Thoracic aorta (tissue), 2 donors: ENCODE data around the gene FOXO3. TPM values are rescaled to one million over a fixed set of nuclear protein-coding genes. Genes with fewer than 3 reads are reported as not detected.

Experiments
- ATAC-seq: fragments of 150-250 bp; one replicate; pipeline ENCODE4 v1.8.0; 2017; ENCODE audit warnings: low read depth; ENCODE audit not compliant: insufficient number of reproducible peaks, low FRiP score
- DNase-seq: peaks from one replicate; pipeline ENCODE4 v3.0.0-alpha.2; 2020; ENCODE audit warnings: low spot score
- H3K27ac ChIP-seq, 2 donors: fragments of 200-600 bp; sonication (generic); 1 replicate in 1 of 2; 2 replicates in 1 of 2; pipeline ENCODE4 v1.5.1; 2016; ENCODE audit warnings: mild to moderate bottlenecking in 2 of 2, moderate library complexity in 2 of 2
- H3K27me3 ChIP-seq: fragments of 200-600 bp; sonication (generic); replicated peaks from 2 replicates; pipeline ENCODE4 v1.6.0; 2016; ENCODE audit warnings: mild to moderate bottlenecking; ENCODE audit not compliant: insufficient read depth
- H3K36me3 ChIP-seq: fragments of 200-600 bp; sonication (generic); one replicate; pipeline ENCODE4 v1.5.1; 2016
- H3K4me1 ChIP-seq, 2 donors: fragments of 200-600 bp; sonication (generic); 1 replicate in 1 of 2; 2 replicates in 1 of 2; pipeline versions ENCODE4 v1.5.1 to v1.6.0; 2016; ENCODE audit warnings: low read depth in 2 of 2, mild to moderate bottlenecking in 1 of 2; ENCODE audit not compliant: control insufficient read depth in 1 of 2
- H3K4me3 ChIP-seq: fragments of 200-600 bp; sonication (generic); 2 replicates; pipeline ENCODE4 v1.5.1; 2016; ENCODE audit warnings: mild to moderate bottlenecking
- H3K9me3 ChIP-seq: fragments of 200-600 bp; sonication (generic); 2 replicates; pipeline ENCODE4 v1.5.1; 2016
- CTCF ChIP-seq: fragments of 200-600 bp; sonication (generic); IDR thresholded peaks from one replicate; pipeline ENCODE4 v1.5.1; 2019; ENCODE audit warnings: antibody characterized with exemption
- total RNA-seq, 2 donors: library from RNA; depleted of rRNA; stranded (reverse); fragments of >200 nt; gene quantifications; one replicate each; pipeline versions ENCODE4 v1.1.0 to v1.2.3, GENCODE V29; 2016

FOXO3 gene
- total RNA-seq, 2 donors from 2014 or later: 106 to 149 TPM

- peaks cover 87 to 100% of the 10 kb centered on the region in 2 donors for H3K4me1 ChIP-seq
- peak overlapping the region; percentile 1 for H3K4me3 ChIP-seq
- H3K9me3 ChIP-seq: no peaks in the 10 kb centered on the region
- no peaks in the 10 kb centered on the region for H3K36me3 ChIP-seq
- TF ChIP-seq CTCF: no peak
- H3K27me3 ChIP-seq: no peaks in the 10 kb centered on the region
- ATAC-seq: no peak
- no peak for DNase-seq
- peak overlapping the region; percentile 10 to 44 for H3K27ac ChIP-seq
Observed at GRCh38 chr6:108618623-108619152, 58.0 kb downstream of the FOXO3 start.

DNA sequence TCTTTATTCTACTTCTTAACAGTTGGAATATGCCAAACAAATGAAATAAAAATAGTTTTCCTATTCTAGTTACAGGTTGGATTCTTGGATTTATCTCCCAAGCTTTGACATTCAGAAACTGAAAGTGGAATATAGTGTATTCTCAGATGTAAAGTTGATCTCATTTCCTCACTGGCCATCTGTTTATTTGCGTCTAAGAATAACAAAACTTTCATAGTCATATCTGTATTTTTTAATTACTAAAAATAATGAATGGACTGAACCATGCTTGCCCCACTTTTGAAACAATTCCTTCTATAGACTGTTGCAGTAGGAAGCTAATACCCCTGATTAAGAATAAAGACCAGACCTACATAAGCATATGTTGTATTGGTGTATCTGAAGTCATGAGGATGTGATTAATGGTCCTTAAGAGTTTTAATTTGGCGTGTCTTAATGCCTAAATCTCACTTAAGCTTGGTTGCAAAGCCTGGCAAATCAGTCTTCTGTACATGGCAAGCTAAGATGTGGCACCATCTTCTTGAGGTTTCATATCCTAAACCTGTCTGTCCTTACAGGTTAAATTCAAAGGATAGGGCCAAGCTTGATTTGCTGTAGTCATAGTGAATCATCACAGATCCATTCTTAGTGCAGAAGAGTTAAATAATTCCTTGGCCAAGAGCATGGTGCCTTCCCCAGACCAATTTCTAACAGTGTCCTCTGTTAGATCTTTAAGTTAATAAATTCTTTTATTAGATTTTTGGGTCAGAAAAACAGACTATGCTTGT lies 58.9 kb downstream of the FOXO3 start:
- Histone ChIP-seq H3K27ac (peak overlapping the region; percentile 10 to 44), H3K4me1 (peaks cover 86 to 98% of the 10 kb centered on the region in 2 donors), H3K9me3 (no peaks in the 10 kb centered on the region), H3K4me3 (peak overlapping the region; percentile 1), H3K27me3 (no peaks in the 10 kb centered on the region), H3K36me3 (no peaks in the 10 kb centered on the region)
- ATAC-seq (no peak), DNase-seq (no peak)
- TF ChIP-seq CTCF: no peak

GRCh38 chr6:108621117-108621516 lies 60.4 kb downstream of the FOXO3 start:
- Histone ChIP-seq H3K27ac (peak overlapping the region in 1 of 2 donors; percentile 48), H3K27me3 (no peaks in the 10 kb centered on the region), H3K9me3 (no peaks in the 10 kb centered on the region), H3K36me3 (no peaks in the 10 kb centered on the region), H3K4me3 (no peak overlapping the region), H3K4me1 (peaks cover 86 to 98% of the 10 kb centered on the region in 2 donors)
- peak; percentile 52 for DNase-seq
- peak; percentile 26 for ATAC-seq
- no peak for TF ChIP-seq CTCF

DNA sequence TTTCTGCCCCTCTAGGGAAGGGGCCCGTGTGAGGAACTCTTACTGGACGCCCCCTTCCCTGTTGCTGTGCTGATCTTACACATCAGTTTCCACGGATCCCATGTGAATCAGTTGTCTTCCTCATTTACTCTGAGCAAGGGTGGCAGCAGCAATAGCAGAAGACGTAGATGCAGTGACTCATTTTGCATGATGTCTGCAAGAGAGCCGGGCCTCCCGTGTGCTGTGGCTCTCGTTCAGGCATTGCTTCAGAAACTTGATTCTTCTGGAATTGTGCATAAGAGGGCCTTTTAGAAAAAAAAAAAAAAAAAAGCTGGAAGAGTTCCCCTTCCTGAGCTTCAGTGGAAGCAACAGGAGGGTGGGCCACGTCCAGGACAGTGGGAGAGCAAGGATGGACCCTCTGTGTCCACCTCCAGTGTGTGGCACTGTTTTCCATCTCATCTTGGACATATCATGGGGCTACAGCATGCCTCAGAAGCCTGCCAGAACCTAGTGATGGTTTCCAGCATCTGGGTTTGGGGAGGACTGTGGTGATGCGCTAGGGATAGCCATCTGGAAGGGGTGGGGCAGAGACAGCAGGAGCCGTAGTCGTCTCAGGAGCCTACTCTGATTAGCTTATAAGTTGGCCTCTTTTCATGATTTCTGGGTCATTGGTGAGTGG lies 62.1 kb downstream of the FOXO3 start:
- ATAC-seq: peak; percentile 72
- Histone ChIP-seq H3K9me3 (no peaks in the 10 kb centered on the region), H3K4me3 (peak overlapping the region; percentile 36), H3K27ac (peak overlapping the region; percentile 36 to 48), H3K27me3 (no peaks in the 10 kb centered on the region), H3K36me3 (no peaks in the 10 kb centered on the region), H3K4me1 (peaks cover 76 to 98% of the 10 kb centered on the region in 2 donors)
- DNase-seq: peak; percentile 38
- no peak for TF ChIP-seq CTCF

DNA sequence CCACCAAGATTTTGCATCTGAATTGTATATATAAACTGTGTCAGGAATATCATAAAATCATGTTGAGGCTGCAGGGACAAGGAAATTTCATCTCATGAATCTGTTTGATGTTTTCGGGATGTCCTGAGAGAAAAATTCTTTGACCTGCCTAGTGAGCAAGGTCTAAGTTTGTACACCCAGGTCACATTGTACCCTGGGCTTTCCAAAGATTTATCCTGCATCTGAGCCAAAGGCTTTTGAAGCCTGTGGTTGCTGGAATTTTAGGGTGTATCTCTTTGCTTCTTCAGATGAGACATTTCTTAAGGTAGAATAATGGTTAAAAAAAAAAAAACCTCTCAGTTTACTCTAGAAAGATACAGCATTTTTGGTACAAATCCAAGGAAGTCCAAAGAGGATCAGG lies 63.3 kb downstream of the FOXO3 start:
- H3K4me1 ChIP-seq: peaks cover 75 to 98% of the 10 kb centered on the region in 2 donors
- H3K36me3 ChIP-seq: no peaks in the 10 kb centered on the region
- no peak for DNase-seq
- H3K27me3 ChIP-seq: no peaks in the 10 kb centered on the region
- H3K9me3 ChIP-seq: no peaks in the 10 kb centered on the region
- no peak overlapping the region for H3K4me3 ChIP-seq
- no peak overlapping the region for H3K27ac ChIP-seq
- ATAC-seq: no peak
- no peak for TF ChIP-seq CTCF
